NCI-H510A (cell line): ENCODE results near the gene BHLHE41.

Experiments
- DNase-seq: peaks from one replicate; lab custom pipeline; 2025; lab: John Stamatoyannopoulos, UW

BHLHE41 gene

GRCh38 chr12:26077915-26078702, 46.7 kb downstream of the BHLHE41 start:
- DNase-seq, result no peak
